Mucosa of descending colon (tissue), 3 donors: ENCODE results near the gene TEX26. TPM values are rescaled to one million over a fixed set of nuclear protein-coding genes. Genes with fewer than 3 reads are reported as not detected.

Experiments used
- ATAC-seq: fragments of 200-7000 bp; cut with Tn5 transposase; one replicate; pipeline ENCODE4 v1.9.1; 2020; ENCODE audit warnings: mild to moderate bottlenecking, moderate library complexity
- DNase-seq, 3 donors: peaks; one replicate each; pipeline ENCODE4 v3.0.0-alpha.2; 2020
- H3K36me3 ChIP-seq: fragments of 200-600 bp; one replicate; pipeline ENCODE4 v1.8.0; 2021; ENCODE audit warnings: low read depth, mild to moderate bottlenecking
- H3K4me1 ChIP-seq: fragments of 200-600 bp; one replicate; pipeline ENCODE4 v1.8.0; 2021; ENCODE audit warnings: low read depth, mild to moderate bottlenecking
- H3K4me3 ChIP-seq: fragments of 200-600 bp; one replicate; pipeline ENCODE4 v1.8.0; 2021; ENCODE audit warnings: mild to moderate bottlenecking
- H3K9me3 ChIP-seq: fragments of 200-600 bp; one replicate; pipeline ENCODE4 v1.8.0; 2021; ENCODE audit warnings: mild to moderate bottlenecking
- CTCF ChIP-seq: fragments of 200-600 bp; IDR thresholded peaks from one replicate; pipeline ENCODE4 v1.8.0; 2022; ENCODE audit warnings: antibody characterized with exemption, mild to moderate bottlenecking
- intact Hi-C, 2 donors: fragments of 100-400 bp; cut with DNase I in 1 of 2; cut with micrococcal nuclease in 1 of 2; formaldehyde crosslinking; loops; one replicate each; pipeline versions ENCODE4 v1.11.0 to v1.11.1; 2022; cut with DNase I, micrococcal nuclease
- total RNA-seq, 3 donors: library from RNA; stranded (reverse); fragmentation: NEBNext Ultra II Directional in 2 of 3; extraction: Animal tissue kit (Norgen Biotek cat#: 25700) in 2 of 3; gene quantifications; one replicate each; pipeline versions ENCODE4 v1.2.1 to v1.2.4, GENCODE V29; 2021 to 2023
- donor health status: DM: no; HTN: no; CAD: no; lungs with moderate emphysema.
- donor health status: DM: no; HTN: no; CAD: no.
- donor health status: DM: no; HTN: yes; CAD: no.

Gene TEX26
- total RNA-seq, 3 donors from 2014 or later = not detected

- intact Hi-C loops = loop anchor here in 1 of 2 donors (2.0 kb wide), 1 partner anchor 43 kb away; no protein-coding TSS in a partner anchor
- TF ChIP-seq CTCF = no peak
- Histone ChIP-seq H3K4me3 (no peak overlapping the region), H3K4me1 (no peaks in the 10 kb centered on the region), H3K36me3 (no peaks in the 10 kb centered on the region), H3K9me3 (no peaks in the 10 kb centered on the region)
- ATAC-seq (no peak), DNase-seq (no peak)
Observed at GRCh38 chr13:30991922-30992321, 59.5 kb downstream of the TEX26 start.

GRCh38 chr13:30995331-30995730, 62.9 kb downstream of the TEX26 start:
- Histone ChIP-seq H3K4me1 (no peaks in the 10 kb centered on the region), H3K4me3 (no peak overlapping the region), H3K36me3 (no peaks in the 10 kb centered on the region), H3K9me3 (no peaks in the 10 kb centered on the region)
- intact Hi-C loops = no loop called here
- ATAC-seq (no peak), DNase-seq (no peak)
- no peak for TF ChIP-seq CTCF

GRCh38 chr13:30997697-30998096, 65.2 kb downstream of the TEX26 start:
- Histone ChIP-seq H3K4me1 (no peaks in the 10 kb centered on the region), H3K9me3 (no peaks in the 10 kb centered on the region), H3K4me3 (no peak overlapping the region), H3K36me3 (no peaks in the 10 kb centered on the region)
- no peak for TF ChIP-seq CTCF
- intact Hi-C loops = no loop called here
- DNase-seq (no peak), ATAC-seq (no peak)

GRCh38 chr13:30998136-30999088, 66.0 kb downstream of the TEX26 start:
- TF ChIP-seq CTCF = no peak
- no peak for ATAC-seq
- intact Hi-C loops = no loop called here
- Histone ChIP-seq H3K36me3 (no peaks in the 10 kb centered on the region), H3K9me3 (no peaks in the 10 kb centered on the region), H3K4me1 (no peaks in the 10 kb centered on the region), H3K4me3 (no peak overlapping the region)
- DNase-seq = no peak

- DNase-seq (no peak), ATAC-seq (no peak)
- no peak overlapping the region for H3K4me3 ChIP-seq
- no peaks in the 10 kb centered on the region for H3K9me3 ChIP-seq
- intact Hi-C loops = no loop called here
- no peak for TF ChIP-seq CTCF
- H3K4me1 ChIP-seq = no peaks in the 10 kb centered on the region
- H3K36me3 ChIP-seq = no peaks in the 10 kb centered on the region
Observed at GRCh38 chr13:31000889-31001288, 68.4 kb downstream of the TEX26 start.
